Measurements from ENCODE around the gene IL16.

DNA sequence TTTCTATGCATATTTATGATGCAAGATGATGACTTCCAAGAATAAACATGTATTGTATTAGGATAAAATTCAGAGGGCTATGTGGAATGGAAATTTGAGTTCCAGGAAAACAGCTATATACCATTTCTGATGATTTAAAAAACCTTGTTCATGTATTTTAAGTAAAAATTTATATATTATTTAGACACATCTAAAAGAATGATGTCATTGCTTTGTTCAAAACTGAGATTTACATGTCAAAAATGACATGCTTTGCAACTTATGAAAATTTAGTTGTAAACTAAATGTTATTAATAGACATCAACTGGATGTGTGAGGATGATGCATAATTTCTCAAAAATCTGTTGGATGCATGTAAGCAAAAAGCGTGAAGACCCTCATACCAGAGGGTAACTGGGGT is 125.0 kb downstream of the IL16 start:
- TF ChIP-seq, protein P1, sequence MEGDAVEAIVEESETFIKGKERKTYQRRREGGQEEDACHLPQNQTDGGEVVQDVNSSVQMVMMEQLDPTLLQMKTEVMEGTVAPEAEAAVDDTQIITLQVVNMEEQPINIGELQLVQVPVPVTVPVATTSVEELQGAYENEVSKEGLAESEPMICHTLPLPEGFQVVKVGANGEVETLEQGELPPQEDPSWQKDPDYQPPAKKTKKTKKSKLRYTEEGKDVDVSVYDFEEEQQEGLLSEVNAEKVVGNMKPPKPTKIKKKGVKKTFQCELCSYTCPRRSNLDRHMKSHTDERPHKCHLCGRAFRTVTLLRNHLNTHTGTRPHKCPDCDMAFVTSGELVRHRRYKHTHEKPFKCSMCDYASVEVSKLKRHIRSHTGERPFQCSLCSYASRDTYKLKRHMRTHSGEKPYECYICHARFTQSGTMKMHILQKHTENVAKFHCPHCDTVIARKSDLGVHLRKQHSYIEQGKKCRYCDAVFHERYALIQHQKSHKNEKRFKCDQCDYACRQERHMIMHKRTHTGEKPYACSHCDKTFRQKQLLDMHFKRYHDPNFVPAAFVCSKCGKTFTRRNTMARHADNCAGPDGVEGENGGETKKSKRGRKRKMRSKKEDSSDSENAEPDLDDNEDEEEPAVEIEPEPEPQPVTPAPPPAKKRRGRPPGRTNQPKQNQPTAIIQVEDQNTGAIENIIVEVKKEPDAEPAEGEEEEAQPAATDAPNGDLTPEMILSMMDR (IDR thresholded peaks at IDR 0.05; ENCODE audit: insufficient read depth, low read length): no peak
- TF ChIP-seq POLR2AphosphoS5 (IDR thresholded peaks at IDR 0.05; ENCODE audit: low read depth) (no peak), GABPA (IDR thresholded peaks at IDR 0.05; ENCODE audit: low read depth) (no peak)
- TF ChIP-seq, protein P2, sequence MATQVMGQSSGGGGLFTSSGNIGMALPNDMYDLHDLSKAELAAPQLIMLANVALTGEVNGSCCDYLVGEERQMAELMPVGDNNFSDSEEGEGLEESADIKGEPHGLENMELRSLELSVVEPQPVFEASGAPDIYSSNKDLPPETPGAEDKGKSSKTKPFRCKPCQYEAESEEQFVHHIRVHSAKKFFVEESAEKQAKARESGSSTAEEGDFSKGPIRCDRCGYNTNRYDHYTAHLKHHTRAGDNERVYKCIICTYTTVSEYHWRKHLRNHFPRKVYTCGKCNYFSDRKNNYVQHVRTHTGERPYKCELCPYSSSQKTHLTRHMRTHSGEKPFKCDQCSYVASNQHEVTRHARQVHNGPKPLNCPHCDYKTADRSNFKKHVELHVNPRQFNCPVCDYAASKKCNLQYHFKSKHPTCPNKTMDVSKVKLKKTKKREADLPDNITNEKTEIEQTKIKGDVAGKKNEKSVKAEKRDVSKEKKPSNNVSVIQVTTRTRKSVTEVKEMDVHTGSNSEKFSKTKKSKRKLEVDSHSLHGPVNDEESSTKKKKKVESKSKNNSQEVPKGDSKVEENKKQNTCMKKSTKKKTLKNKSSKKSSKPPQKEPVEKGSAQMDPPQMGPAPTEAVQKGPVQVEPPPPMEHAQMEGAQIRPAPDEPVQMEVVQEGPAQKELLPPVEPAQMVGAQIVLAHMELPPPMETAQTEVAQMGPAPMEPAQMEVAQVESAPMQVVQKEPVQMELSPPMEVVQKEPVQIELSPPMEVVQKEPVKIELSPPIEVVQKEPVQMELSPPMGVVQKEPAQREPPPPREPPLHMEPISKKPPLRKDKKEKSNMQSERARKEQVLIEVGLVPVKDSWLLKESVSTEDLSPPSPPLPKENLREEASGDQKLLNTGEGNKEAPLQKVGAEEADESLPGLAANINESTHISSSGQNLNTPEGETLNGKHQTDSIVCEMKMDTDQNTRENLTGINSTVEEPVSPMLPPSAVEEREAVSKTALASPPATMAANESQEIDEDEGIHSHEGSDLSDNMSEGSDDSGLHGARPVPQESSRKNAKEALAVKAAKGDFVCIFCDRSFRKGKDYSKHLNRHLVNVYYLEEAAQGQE (IDR thresholded peaks at IDR 0.05; ENCODE audit: insufficient replicate concordance, low read depth): no peak

Measured in HL-60 (cell line).